ENCODE results near the gene DNAJB2. TPM values are rescaled to one million over a fixed set of nuclear protein-coding genes. Genes with fewer than 3 reads are reported as not detected.

Gene DNAJB2
- total RNA-seq, 6 experiments from 2014 or later, result 39.7 to 45.4 (median 41.5) TPM

- peaks cover 4% of the 10 kb centered on the region; the same call in 1 of the 2 replicates for H3K9me3 Mint-ChIP-seq
- H3K27me3 Mint-ChIP-seq (ENCODE audit: insufficient read depth), result peaks cover 45% of the 10 kb centered on the region
- no peaks in the 10 kb centered on the region; the same call in 1 of the 2 replicates for H3K36me3 Mint-ChIP-seq (ENCODE audit: low read depth)
- H3K4me3 Mint-ChIP-seq, result no peak overlapping the region
- TF ChIP-seq CTCF (IDR thresholded peaks at IDR 0.05), result no peak
- DNase-seq, result no peak
- H3K4me1 Mint-ChIP-seq (ENCODE audit: low read depth), result no peaks in the 10 kb centered on the region
- no peak overlapping the region for H3K27ac Mint-ChIP-seq
Observed at GRCh38 chr2:219334076-219334475, 54.9 kb downstream of the DNAJB2 start.

- H3K4me1 Mint-ChIP-seq (ENCODE audit: low read depth), result no peaks in the 10 kb centered on the region
- no peak for DNase-seq
- no peak for TF ChIP-seq CTCF (IDR thresholded peaks at IDR 0.05)
Observed at GRCh38 chr2:219335373-219335786, 56.2 kb downstream of the DNAJB2 start.

More at GRCh38 chr2:219335373-219335786, 56.2 kb downstream of the DNAJB2 start:
- peaks cover 4% of the 10 kb centered on the region; the same call in 1 of the 2 replicates for H3K9me3 Mint-ChIP-seq
- H3K27me3 Mint-ChIP-seq (ENCODE audit: insufficient read depth), result peaks cover 51% of the 10 kb centered on the region
- no peak overlapping the region for H3K4me3 Mint-ChIP-seq
- no peaks in the 10 kb centered on the region; the same call in 1 of the 2 replicates for H3K36me3 Mint-ChIP-seq (ENCODE audit: low read depth)
- no peak overlapping the region for H3K27ac Mint-ChIP-seq

Small RNA genes lying within 50 kb of the gene (microRNA-seq; reads per million reads assigned to microRNA genes)
- gene MIR153-1, result not detected

Other genes starting within 250 kb of the DNAJB2 start
- gene CFAP65, start 237.8 kb upstream of the DNAJB2 start, total RNA-seq (2021; fragmentation: NEBNext Ultra II Directional; extraction: Animal tissue kit (Norgen Biotek cat#: 25700)), result not detected
- not detected for gene IHH, start 218.4 kb upstream of the DNAJB2 start, total RNA-seq (2021; fragmentation: NEBNext Ultra II Directional; extraction: Animal tissue kit (Norgen Biotek cat#: 25700))
- gene NHEJ1, start 118.6 kb upstream of the DNAJB2 start, total RNA-seq (2021; fragmentation: NEBNext Ultra II Directional; extraction: Animal tissue kit (Norgen Biotek cat#: 25700)), result 10 to 100 TPM; 12.0 to 16.6 (median 14.1) TPM
- gene SLC23A3, start 109.3 kb upstream of the DNAJB2 start, total RNA-seq (2021; fragmentation: NEBNext Ultra II Directional; extraction: Animal tissue kit (Norgen Biotek cat#: 25700)), result 1 to 10 TPM in 2 of 6 experiments, under 1 TPM in 4; 0.36 to 1.5 (median 0.88) TPM
- 10 to 100 TPM; 37.9 to 46.2 (median 42.2) TPM for gene CNPPD1, start 102.4 kb upstream of the DNAJB2 start, total RNA-seq (2021; fragmentation: NEBNext Ultra II Directional; extraction: Animal tissue kit (Norgen Biotek cat#: 25700))
- 100 to 1,000 TPM in 1 of 6 experiments, 10 to 100 TPM in 5; 77.3 to 102 (median 85.5) TPM for gene RETREG2, start 101.1 kb upstream of the DNAJB2 start, total RNA-seq (2021; fragmentation: NEBNext Ultra II Directional; extraction: Animal tissue kit (Norgen Biotek cat#: 25700))
- gene ZFAND2B, start 72.6 kb upstream of the DNAJB2 start, total RNA-seq (2021; fragmentation: NEBNext Ultra II Directional; extraction: Animal tissue kit (Norgen Biotek cat#: 25700)), result 10 to 100 TPM; 28.8 to 39.6 (median 33.1) TPM
- 10 to 100 TPM; 12.5 to 16.5 (median 13.9) TPM for gene ABCB6, start 60.4 kb upstream of the DNAJB2 start, total RNA-seq (2021; fragmentation: NEBNext Ultra II Directional; extraction: Animal tissue kit (Norgen Biotek cat#: 25700))
- 10 to 100 TPM; 50.5 to 58.8 (median 52.5) TPM for gene ATG9A, start 49.7 kb upstream of the DNAJB2 start, total RNA-seq (2021; fragmentation: NEBNext Ultra II Directional; extraction: Animal tissue kit (Norgen Biotek cat#: 25700))
- 10 to 100 TPM; 11.7 to 18.9 (median 15.4) TPM for gene ANKZF1, start 49.6 kb upstream of the DNAJB2 start, total RNA-seq (2021; fragmentation: NEBNext Ultra II Directional; extraction: Animal tissue kit (Norgen Biotek cat#: 25700))
- 1 to 10 TPM; 4.4 to 7.6 (median 5.5) TPM for gene GLB1L, start 33.9 kb upstream of the DNAJB2 start, total RNA-seq (2021; fragmentation: NEBNext Ultra II Directional; extraction: Animal tissue kit (Norgen Biotek cat#: 25700))
- gene STK16, start 33.9 kb upstream of the DNAJB2 start, total RNA-seq (2021; fragmentation: NEBNext Ultra II Directional; extraction: Animal tissue kit (Norgen Biotek cat#: 25700)), result 10 to 100 TPM; 25.1 to 30.7 (median 28.2) TPM
- gene TUBA4B, start 26.1 kb upstream of the DNAJB2 start, total RNA-seq (2021; fragmentation: NEBNext Ultra II Directional; extraction: Animal tissue kit (Norgen Biotek cat#: 25700)), result not detected
- gene TUBA4A, start 25.4 kb upstream of the DNAJB2 start, total RNA-seq (2021; fragmentation: NEBNext Ultra II Directional; extraction: Animal tissue kit (Norgen Biotek cat#: 25700)), result 10 to 100 TPM; 40.4 to 66.3 (median 48.2) TPM
- 10 to 100 TPM in 5 of 6 experiments, 1 to 10 TPM in 1; 5.2 to 18.3 (median 15.2) TPM for gene PTPRN, start 30.0 kb downstream of the DNAJB2 start, total RNA-seq (2021; fragmentation: NEBNext Ultra II Directional; extraction: Animal tissue kit (Norgen Biotek cat#: 25700))
- gene RESP18, start 53.4 kb downstream of the DNAJB2 start, total RNA-seq (2021; fragmentation: NEBNext Ultra II Directional; extraction: Animal tissue kit (Norgen Biotek cat#: 25700)), result not detected
- 10 to 100 TPM; 46.9 to 59.4 (median 53.0) TPM for gene DNPEP, start 108.5 kb downstream of the DNAJB2 start, total RNA-seq (2021; fragmentation: NEBNext Ultra II Directional; extraction: Animal tissue kit (Norgen Biotek cat#: 25700))
- gene DES, start 139.0 kb downstream of the DNAJB2 start, total RNA-seq (2021; fragmentation: NEBNext Ultra II Directional; extraction: Animal tissue kit (Norgen Biotek cat#: 25700)), result under 1 TPM in 5 of 6 experiments, not detected in 1; 0.12 to 0.37 (median 0.19) TPM
- gene SPEG, start 155.5 kb downstream of the DNAJB2 start, total RNA-seq (2021; fragmentation: NEBNext Ultra II Directional; extraction: Animal tissue kit (Norgen Biotek cat#: 25700)), result 10 to 100 TPM; 80.9 to 89.5 (median 84.7) TPM
- 10 to 100 TPM; 68.9 to 85.3 (median 74.1) TPM for gene GMPPA, start 219.5 kb downstream of the DNAJB2 start, total RNA-seq (2021; fragmentation: NEBNext Ultra II Directional; extraction: Animal tissue kit (Norgen Biotek cat#: 25700))
- gene ASIC4, start 235.1 kb downstream of the DNAJB2 start, total RNA-seq (2021; fragmentation: NEBNext Ultra II Directional; extraction: Animal tissue kit (Norgen Biotek cat#: 25700)), result under 1 TPM in 3 of 6 experiments, not detected in 3; 0.05 to 0.19 (median 0.07) TPM